IPS DF 19.7 (cell line): ENCODE results near the gene EDC3.
"Not testable (repeated sequence)": the region's sequence is repeated elsewhere in the genome, so short reads cannot be mapped to it uniquely, and the experiment has no call there.

Source experiments
- DNase-seq: peaks from one replicate; pipeline ENCODE4 v3.0.0-alpha.2; 2013; ENCODE audit warnings: low read depth, low spot score

EDC3 gene

GRCh38 chr15:74695597-74696397 is at the start of gene EDC3:
Gene EDC3, minus strand, starts transcription at chr15:74696024. Its CDS starts 20,900 bp downstream, at chr15:74675124.
- DNase-seq = peak; percentile 45

- DNase-seq = no peak
These were observed 46.6 kb upstream of the EDC3 start for GRCh38 chr15:74742422-74742821.

- not testable (repeated sequence) for DNase-seq
These were observed 42.4 kb upstream of the EDC3 start for GRCh38 chr15:74738239-74738638.

- DNase-seq = no peak
These were observed 39.5 kb upstream of the EDC3 start for GRCh38 chr15:74735305-74735704.

- DNase-seq = no peak
These were observed 37.4 kb upstream of the EDC3 start for GRCh38 chr15:74733269-74733668.

- no peak for DNase-seq
These were observed 37.0 kb upstream of the EDC3 start for GRCh38 chr15:74732846-74733245.

GRCh38 chr15:74730619-74731316 is 34.9 kb upstream of the EDC3 start:
- DNase-seq = no peak

GRCh38 chr15:74729372-74729771 is 33.5 kb upstream of the EDC3 start:
- not testable (repeated sequence) for DNase-seq

- not testable (repeated sequence) for DNase-seq
These were observed 32.9 kb upstream of the EDC3 start for GRCh38 chr15:74728699-74729098.

GRCh38 chr15:74727727-74728126 is 31.9 kb upstream of the EDC3 start:
- no peak for DNase-seq

- no peak for DNase-seq
These were observed 30.9 kb upstream of the EDC3 start for GRCh38 chr15:74726774-74727164.

GRCh38 chr15:74725845-74726773 is 30.3 kb upstream of the EDC3 start:
- no peak for DNase-seq

- no peak for DNase-seq
These were observed 29.5 kb upstream of the EDC3 start, which contains the start of gene CYP1A1 for GRCh38 chr15:74725225-74725774. Gene CYP1A1, minus strand, starts transcription at chr15:74725528. Its CDS starts 2,431 bp downstream, at chr15:74723097.

GRCh38 chr15:74724570-74725224 is 28.9 kb upstream of the EDC3 start:
- DNase-seq = no peak

GRCh38 chr15:74723754-74724334 is 28.0 kb upstream of the EDC3 start:
- DNase-seq = peak; percentile 67

GRCh38 chr15:74723187-74723586 is 27.4 kb upstream of the EDC3 start:
- DNase-seq = no peak

GRCh38 chr15:74722591-74722990 is 26.8 kb upstream of the EDC3 start:
- DNase-seq = no peak

GRCh38 chr15:74716651-74717050 is 20.8 kb upstream of the EDC3 start:
- DNase-seq = no peak

- no peak for DNase-seq
These were observed 16.5 kb upstream of the EDC3 start for GRCh38 chr15:74712311-74712710.

- no peak for DNase-seq
These were observed 14.7 kb upstream of the EDC3 start for GRCh38 chr15:74710319-74711094.
